Fibroblast of villous mesenchyme (primary cell): ENCODE data around the gene TMPRSS9. TPM values are rescaled to one million over a fixed set of nuclear protein-coding genes. Genes with fewer than 3 reads are reported as not detected.

Experiments used
- DNase-seq: peaks from one replicate; pipeline ENCODE4 v3.0.0-alpha.2; 2010; ENCODE audit warnings: low read depth
- H3K4me3 ChIP-seq: 2 replicates; pipeline ENCODE4 v1.5.1; 2011; ENCODE audit warnings: low read depth, mild to moderate bottlenecking, low read length
- CTCF ChIP-seq: IDR thresholded peaks from 2 replicates; pipeline ENCODE4 v1.5.1; 2012; ENCODE audit warnings: low read depth, mild to moderate bottlenecking, low read length; ENCODE audit not compliant: insufficient read depth
- total RNA-seq: library from RNA; depleted of rRNA; stranded (reverse); fragments of >200 nt; gene quantifications from 2 replicates; pipeline ENCODE4 v1.2.3, GENCODE V29; 2012

TMPRSS9 gene
- total RNA-seq, 1 donor, result not detected

GRCh38 chr19:2440515-2440914, 80.5 kb downstream of the TMPRSS9 start:
- DNase-seq, result no peak
- no peak overlapping the region for H3K4me3 ChIP-seq
- TF ChIP-seq CTCF, result no peak

GRCh38 chr19:2441096-2441752, 81.2 kb downstream of the TMPRSS9 start:
- no peak overlapping the region for H3K4me3 ChIP-seq
- no peak for DNase-seq
- TF ChIP-seq CTCF, result no peak

- TF ChIP-seq CTCF, result no peak
- DNase-seq, result no peak
- H3K4me3 ChIP-seq, result no peak overlapping the region
Measured at GRCh38 chr19:2443116-2443784, 83.2 kb downstream of the TMPRSS9 start.

GRCh38 chr19:2443785-2444182, 83.7 kb downstream of the TMPRSS9 start:
- TF ChIP-seq CTCF, result no peak
- DNase-seq, result no peak

GRCh38 chr19:2444251-2445002, 84.4 kb downstream of the TMPRSS9 start:
- DNase-seq, result no peak
- TF ChIP-seq CTCF, result no peak
- H3K4me3 ChIP-seq, result no peak overlapping the region

More at GRCh38 chr19:2443785-2444182, 83.7 kb downstream of the TMPRSS9 start:
- H3K4me3 ChIP-seq, result no peak overlapping the region

GRCh38 chr19:2446381-2446780, 86.3 kb downstream of the TMPRSS9 start:
- TF ChIP-seq CTCF, result no peak
- DNase-seq, result no peak
- H3K4me3 ChIP-seq, result no peak overlapping the region
